ENCODE results near the gene USP25.

GRCh38 chr21:15741510-15741909 is 11.7 kb downstream of the USP25 start:
- TF ChIP-seq YY1 (IDR thresholded peaks at IDR 0.05; ENCODE audit: insufficient read depth, insufficient read length) (no peak), ZNF274 (IDR thresholded peaks at IDR 0.05; ENCODE audit: low read depth, low read length) (no peak)

All from NT2/D1 (cell line).